ENCODE measurements around the gene TARS2.

TARS2 gene

DNA sequence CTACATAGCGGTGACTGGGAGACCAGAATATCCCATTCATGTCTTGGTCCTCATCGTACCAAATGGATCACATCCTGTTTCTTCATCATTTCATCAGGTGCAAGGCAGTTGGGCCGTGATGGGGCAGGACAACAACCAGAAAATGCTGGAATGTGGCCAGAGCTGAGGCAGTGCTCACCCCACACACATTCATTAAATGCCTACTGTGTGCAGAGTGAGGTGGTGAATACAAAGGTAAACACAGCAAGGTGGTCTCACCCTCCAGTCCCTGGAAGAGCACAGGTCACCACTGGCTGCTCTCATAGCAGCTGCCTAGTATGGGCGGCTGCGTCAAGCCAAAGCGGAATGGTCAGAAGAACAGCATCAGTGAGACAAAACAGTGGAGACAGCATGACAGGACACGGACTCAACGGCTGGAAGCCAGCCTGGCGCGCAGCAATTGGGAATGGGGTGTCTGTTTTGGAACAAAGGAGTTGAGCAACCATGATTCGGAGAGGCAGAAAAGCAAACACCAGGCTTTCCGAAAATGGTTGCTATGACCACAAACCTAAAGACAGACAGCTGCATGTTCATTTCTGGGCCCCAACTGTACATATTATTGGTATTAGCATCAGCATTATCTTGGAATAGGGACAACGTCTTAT is 56.4 kb downstream of the TARS2 start:
- peak; percentile 71 for DNase-seq

DNA sequence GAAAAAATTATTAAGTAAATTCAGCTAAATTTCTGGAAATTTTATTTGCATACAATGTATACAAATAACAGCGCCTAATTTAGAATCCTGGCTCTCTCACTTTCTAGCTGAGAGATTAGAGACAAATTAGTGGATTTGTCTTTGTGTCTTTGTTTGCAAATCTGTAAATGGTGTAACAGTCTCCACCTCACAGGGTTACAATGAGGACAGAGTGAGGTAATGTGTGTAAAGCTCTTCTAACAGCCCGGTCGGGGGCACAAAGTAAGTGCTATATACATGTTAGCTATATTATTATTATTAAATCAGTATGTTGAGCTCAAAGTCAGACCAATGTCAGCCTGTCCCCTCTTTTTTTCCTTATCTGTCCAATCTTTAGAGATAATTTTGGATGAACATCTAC is 57.0 kb downstream of the TARS2 start:
- DNase-seq: no peak

DNA sequence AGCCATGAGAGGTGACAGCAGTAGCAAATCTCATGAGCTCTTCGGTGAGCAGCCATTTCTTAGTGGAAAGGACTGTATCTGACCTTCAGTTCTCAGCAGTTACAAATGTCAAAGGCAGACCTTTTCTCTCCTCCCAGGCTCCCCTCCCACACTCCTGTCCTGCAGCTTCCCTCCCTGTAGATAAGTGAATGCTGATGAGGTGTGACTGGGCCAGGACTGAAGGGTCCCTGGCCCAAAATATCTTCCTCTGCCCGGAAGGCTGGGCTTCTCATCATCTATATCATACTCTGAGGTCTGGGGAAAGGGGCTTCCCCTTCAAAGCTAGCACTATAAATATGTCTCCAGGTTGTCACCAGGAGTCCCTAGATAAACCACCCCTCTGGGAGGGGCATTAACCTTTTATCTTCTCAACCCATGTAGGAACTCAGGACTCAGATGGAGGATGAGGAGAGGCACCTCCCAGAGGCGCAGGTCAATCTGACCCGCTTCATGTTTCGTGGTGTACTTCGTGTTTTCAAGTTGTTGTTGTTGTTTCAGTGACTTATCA is 58.3 kb downstream of the TARS2 start:
- no peak for DNase-seq

DNA sequence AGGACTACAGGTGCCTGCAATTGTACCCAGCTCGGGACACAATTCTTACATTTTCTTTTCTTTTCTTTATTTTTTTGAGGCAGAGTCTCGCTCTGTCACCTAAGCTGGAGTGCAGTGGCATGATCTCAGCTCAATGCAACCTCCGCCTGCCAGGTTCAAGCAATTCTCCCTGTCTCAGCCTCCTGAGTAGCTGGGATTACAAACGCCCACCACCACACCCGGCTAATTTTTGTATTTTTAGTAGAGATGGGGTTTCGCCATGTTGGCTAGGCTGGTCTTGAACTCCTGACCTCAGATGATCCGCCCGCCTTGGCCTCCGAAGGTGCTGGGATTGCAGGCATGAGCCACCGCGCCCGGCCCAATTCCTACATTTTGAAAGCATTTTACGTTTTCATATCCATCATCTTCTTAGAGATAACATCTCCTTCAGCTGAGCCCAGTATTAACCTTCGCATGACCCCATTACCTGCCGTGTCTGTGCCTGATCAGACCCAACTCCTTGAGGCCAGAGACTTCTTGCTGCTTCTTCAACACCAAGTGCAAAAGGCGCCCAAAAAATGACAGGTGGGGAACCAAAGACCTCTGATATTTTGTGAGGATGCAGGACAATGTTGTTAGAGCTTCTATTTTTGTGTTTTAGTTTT is 59.2 kb downstream of the TARS2 start:
- DNase-seq: no peak

DNA sequence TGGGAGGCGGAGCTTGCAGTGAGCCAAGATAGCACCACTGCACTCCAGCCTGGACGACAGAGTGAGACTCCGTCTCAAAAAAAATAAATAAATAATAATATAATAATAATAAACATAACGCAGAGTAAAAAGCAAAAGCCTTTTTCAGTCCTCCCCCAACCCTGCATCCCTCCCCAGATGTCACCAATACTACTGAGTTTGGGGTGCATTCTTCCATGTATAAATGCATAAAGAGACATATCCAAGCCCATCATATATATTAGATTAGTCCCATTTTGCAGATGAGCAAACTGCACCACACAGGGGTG is 61.1 kb downstream of the TARS2 start:
- DNase-seq: no peak

DNA sequence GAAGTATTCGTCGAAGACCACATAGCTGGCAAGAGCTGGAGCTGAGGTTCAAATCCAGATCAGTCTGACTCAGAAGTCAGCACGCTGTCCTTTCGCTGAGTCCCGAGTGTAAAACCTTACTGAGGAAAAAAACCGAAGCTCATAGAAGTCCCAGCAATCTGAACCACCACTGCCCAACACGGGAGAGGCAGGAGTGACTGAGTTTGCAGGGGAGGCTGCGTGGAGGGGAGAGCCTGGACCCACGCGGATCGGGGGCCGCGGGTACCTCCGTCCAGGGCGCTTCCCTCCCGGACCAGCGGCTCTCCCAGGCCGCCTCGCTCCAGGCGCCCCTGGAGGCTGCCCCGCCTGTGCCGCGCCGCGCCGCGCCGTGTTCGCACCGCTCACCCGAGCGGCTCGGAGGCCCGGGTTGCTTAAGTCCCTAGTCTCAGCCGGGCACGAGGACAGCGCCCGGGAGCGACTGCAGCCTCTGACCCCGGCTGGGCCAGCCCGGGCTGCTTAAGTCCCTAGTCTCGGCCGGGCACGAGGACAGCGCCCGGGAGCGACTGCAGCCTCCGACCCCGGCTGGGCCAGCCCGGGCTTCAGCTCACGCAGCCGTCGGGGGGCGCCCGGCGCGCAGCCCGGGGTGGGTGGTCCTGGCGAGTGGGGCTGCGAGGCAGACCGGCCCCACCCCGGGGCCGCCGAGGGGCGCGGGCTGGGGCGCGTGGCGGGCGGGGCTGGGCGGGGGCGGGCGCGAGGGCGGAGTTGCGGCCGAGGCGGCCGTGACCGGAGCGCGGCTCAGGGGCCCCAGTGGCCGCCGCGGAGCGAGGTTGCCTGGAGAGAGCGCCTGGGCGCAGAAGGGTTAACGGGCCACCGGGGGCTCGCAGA is 61.6 kb downstream of the TARS2 start, which contains the start of gene ADAMTSL4:
Gene ADAMTSL4 (plus strand): TSS at position 777 of the 864 bp plus-strand sequence. CDS start 2,881 bp downstream, outside the sequence.
- DNase-seq: peak; percentile 13

DNA sequence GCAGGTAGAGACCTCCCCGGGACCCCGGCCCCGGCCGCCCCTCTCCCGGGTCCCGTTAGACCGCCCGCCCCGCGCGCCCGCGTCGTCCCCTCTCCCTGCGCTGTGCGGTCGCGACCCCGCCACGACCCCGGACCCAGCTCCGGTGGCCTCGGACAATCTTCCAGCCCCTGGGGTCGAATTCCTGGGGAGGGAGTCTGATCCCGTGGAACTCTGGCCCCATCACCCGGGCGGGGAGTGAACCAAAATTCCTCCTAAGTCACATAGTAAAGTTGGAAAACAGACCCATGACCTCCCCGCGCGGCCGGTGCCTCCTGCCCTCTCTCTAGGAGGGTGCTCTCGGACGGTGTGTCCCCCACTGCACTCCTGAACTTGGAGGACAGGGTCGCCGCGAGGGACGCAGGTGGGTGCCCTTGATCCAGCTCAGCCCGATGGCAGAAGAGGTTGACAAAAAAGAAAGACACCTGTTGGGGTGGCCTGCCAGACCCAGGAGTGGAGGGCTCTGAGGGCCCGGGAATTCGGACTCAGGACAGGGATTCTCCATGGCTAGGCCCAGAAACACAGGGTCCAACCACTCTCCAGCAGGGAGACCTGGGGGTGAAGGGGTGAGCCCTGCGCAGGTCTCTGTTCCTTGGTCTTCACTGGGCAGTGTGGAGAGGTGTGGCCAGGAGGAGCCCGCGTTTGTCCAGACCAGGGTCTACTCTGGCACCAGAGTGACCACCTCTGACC is 62.4 kb downstream of the TARS2 start:
- DNase-seq: no peak

DNA sequence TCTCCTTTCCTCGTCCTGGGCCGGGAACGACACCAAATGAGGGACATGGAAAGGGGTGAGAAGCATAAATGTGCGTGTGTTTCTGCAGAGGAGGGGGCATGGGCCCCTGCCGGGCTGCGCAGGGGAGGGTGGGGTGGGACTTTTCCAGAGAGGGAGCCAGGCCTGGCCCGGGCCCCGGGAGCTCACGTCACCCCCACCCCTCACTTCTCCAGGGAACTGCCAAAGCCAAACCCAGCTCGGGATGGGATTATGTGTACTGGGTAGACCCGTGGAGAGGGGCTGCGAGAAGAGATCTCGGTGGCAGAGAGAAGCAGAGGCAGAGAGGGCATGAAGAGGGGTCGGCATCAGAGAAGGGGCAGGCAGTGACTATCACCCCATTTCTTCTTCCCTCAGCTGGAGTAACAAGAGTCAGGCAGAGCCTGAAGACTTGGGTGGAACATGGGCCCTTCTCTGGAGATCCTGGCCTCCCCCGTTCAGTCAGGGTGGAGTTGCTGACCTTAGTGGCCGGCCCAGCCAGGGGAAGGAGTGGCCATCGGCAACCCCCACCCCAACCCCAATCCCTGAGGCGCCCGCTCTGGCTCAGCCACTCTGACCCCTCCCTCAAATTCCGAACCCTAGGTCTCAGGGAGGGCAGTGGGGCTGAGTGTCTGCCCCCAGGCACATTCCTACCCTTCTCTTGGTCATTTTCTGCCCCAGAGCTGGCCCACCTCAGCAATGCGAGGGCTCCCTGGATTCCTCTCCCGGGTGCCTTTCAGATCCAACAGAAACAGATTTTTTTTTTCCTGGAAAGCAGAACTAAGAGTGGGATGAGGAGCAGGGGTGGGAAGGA is 63.2 kb downstream of the TARS2 start:
- DNase-seq: no peak

DNA sequence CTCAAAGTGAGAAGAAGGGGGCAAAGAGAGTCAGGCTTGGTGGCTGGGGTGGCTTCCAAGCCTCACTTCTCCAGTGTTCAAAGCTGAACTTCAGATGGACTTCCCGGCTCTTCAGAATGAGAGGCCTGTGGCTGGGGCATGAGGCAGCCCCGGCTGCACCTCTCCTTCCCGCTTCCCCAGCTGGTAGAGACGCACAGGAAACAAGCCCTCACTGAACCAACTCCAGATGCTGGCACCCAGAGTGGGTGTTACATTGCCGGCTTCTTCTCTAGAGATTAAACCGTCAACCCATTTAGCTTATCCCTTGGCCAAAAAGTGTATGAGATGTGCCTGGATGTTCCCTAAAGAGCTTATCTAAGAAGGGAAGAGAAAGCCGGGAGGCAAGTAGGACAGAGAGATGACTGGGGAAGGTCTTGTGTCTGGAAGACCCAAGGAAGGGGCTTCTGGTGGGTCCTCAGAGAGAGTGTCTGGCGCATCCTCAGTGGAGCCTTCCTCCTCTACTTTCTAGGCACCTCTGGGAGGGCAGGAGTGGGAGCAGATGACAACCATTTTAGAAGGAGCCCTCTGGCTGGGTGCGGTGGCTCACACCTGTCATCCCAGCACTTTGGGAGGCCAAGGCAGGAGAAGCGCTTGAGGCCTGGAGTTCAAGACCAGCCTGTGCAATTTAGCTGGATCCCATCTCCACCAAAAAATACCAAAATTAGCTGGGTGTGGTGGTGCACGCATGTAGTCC is 64.0 kb downstream of the TARS2 start:
- DNase-seq: no peak

DNA sequence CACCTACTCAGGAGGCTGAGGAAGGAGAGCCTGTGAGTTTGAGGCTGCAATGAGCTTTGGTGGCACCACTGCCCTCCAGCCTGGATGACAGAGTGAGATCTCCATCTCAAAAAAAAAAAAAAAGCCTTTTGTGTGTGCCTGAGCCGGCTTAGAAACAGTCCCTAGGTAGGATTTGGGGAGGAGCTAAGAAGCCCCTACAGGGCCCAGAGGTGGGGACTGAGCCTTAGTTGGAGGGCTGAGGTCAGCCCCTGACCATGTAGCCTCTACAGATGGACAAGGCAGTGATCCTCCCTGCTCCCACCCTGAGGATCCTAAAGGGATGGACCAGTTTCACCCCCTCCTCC is 64.5 kb downstream of the TARS2 start:
- no peak for DNase-seq

DNA sequence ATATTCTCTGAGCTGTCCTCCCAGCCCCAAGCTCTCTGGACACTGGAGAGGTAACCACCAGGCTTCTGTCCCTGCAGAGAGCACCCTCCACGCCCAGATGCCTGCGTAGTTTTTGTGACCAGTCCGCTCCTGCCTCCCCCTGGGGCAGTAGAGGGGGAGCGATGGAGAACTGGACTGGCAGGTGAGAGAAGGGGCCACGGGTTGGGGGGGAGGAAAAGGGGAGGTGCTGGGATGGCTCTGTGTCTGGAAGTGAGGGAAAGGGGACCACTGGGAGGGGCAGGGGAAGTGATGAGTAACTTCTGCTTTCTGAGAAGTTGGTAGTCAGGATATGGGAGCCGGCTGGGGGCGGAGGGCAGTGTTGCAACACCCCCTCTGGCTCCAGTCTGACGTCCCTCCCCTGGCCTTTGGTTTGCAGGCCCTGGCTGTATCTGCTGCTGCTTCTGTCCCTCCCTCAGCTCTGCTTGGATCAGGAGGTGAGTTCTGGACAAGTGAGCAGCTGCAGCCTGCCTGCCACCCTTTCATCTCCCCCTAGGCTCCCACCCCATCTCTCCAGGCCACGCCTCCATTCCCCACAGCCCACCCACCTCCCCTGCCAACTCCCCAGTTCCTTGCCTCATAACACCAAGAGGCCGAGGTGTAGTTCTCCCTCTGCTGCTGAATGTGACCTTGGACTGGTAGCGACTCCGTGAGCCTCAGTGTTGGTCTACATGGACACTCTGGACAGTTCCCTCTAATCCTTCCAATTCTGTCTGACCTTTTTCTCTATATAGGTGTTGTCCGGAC is 65.1 kb downstream of the TARS2 start:
- DNase-seq: no peak

DNA sequence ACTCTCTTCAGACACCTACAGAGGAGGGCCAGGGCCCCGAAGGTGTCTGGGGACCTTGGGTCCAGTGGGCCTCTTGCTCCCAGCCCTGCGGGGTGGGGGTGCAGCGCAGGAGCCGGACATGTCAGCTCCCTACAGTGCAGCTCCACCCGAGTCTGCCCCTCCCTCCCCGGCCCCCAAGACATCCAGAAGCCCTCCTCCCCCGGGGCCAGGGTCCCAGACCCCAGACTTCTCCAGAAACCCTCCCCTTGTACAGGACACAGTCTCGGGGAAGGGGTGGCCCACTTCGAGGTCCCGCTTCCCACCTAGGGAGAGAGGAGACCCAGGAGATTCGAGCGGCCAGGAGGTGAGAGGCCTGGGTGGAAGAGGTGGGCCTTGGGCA is 65.7 kb downstream of the TARS2 start:
- DNase-seq: no peak

DNA sequence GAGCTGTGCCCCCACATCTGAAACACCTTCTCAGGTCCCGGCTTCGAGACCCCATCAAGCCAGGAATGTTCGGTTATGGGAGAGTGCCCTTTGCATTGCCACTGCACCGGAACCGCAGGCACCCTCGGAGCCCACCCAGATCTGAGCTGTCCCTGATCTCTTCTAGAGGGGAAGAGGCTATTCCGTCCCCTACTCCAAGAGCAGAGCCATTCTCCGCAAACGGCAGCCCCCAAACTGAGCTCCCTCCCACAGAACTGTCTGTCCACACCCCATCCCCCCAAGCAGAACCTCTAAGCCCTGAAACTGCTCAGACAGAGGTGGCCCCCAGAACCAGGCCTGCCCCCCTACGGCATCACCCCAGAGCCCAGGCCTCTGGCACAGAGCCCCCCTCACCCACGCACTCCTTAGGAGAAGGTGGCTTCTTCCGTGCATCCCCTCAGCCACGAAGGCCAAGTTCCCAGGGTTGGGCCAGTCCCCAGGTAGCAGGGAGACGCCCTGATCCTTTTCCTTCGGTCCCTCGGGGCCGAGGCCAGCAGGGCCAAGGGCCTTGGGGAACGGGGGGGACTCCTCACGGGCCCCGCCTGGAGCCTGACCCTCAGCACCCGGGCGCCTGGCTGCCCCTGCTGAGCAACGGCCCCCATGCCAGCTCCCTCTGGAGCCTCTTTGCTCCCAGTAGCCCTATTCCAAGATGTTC is 66.3 kb downstream of the TARS2 start:
- DNase-seq: no peak

DNA sequence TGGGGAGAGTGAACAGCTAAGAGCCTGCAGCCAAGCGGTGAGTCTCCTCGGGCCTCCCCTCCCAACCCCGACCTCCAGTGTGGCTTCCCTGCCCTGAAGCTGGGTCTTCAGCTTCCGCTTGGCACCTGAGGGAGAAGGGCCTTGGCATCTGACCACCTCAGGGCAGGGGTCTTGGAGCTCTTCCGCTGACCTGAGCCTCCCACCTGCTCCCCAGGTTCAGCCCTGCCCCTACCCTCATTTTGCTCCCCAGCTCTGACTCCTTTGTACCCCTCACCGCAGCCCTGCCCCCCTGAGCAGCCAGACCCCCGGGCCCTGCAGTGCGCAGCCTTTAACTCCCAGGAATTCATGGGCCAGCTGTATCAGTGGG is 66.8 kb downstream of the TARS2 start:
- no peak for DNase-seq

DNA sequence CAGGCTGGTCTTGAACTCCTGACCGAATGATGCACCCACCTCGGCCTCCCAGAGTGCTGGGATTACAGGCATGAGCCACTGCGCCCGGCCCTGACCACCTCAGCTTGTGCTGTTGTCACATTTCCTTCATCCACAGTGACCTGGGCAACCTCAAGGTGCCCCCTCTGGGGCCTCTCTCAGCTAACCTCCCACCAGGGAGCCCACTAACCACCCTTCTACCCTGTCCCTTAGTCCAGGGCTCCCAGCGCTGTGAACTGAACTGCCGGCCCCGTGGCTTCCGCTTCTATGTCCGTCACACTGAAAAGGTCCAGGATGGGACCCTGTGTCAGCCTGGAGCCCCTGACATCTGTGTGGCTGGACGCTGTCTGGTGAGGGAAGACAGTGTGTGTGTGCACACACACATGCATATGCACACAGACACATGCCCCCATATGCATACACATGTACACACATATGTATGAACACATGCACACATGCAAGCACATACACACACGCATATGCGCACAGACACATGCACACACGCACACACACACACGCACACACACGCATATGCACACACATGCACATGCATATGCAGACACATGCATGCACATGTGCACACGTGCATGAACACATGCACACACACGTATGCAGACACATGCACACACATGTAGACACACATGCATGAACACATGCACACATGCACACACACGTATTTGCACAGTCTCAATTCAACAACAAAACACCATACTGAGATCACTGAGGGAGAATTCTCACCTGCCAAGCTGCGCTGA is 68.2 kb downstream of the TARS2 start:
- no peak for DNase-seq

DNA sequence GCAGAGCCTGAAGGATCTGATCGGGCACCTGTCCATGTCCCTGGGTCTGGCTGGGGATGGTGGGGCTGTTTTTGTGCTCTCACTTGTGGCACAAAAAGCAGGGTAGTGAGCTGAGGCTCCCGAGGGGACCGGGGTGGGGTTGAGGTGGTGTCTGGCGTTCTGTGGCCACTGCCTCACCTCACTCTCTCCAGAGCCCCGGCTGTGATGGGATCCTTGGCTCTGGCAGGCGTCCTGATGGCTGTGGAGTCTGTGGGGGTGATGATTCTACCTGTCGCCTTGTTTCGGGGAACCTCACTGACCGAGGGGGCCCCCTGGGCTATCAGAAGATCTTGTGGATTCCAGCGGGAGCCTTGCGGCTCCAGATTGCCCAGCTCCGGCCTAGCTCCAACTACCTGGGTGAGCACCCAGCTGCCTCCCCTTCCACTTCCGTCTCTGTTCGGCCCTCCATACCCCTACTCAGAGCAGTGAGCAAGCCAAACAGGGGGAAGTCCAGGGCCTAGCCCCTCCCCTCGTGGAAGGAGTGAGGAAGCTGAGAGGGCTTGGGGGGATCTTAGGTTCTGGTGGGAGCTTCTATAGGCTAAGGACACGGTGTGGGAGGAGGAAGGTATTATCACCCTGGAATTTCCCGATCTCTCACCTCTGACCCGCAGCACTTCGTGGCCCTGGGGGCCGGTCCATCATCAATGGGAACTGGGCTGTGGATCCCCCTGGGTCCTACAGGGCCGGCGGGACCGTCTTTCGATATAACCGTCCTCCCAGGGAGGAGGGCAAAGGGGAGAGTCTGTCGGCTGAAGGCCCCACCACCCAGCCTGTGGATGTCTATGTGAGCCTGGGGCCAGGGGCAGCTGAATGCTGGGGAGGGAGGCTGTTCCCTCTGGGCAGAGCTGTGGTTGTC is 69.0 kb downstream of the TARS2 start:
- DNase-seq: no peak

DNA sequence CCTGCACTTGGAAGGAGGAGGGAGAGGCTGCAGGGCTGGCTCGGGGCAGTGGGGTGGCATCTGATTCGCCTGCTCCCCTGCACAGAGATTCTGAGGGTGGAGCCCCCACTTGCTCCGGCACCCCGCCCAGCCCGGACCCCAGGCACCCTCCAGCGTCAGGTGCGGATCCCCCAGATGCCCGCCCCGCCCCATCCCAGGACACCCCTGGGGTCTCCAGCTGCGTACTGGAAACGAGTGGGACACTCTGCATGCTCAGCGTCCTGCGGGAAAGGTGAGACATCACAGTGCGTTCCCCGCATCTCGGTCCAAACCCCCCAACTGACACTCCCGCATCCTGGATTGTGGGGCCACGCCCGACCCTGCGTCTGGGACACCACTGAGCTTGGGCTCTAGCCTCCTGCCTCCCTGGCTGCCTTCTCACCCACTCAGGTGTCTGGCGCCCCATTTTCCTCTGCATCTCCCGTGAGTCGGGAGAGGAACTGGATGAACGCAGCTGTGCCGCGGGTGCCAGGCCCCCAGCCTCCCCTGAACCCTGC is 69.9 kb downstream of the TARS2 start:
- DNase-seq: no peak

Measured in NCI-H1105 (cell line).